CD4-positive, alpha-beta T cell treated with Interleukin-2 at 100 ng/mL for 4 hours (primary cell): Measurements from ENCODE around the gene TNNT1.
"Not testable (repeated sequence)": the region's sequence is repeated elsewhere in the genome, so short reads cannot be mapped to it uniquely, and the experiment has no call there.

Experiments used
- DNase-seq: peaks from one replicate; pipeline ENCODE4 v3.0.0-alpha.2; 2020; ENCODE audit warnings: low spot score

Gene TNNT1, protein sequence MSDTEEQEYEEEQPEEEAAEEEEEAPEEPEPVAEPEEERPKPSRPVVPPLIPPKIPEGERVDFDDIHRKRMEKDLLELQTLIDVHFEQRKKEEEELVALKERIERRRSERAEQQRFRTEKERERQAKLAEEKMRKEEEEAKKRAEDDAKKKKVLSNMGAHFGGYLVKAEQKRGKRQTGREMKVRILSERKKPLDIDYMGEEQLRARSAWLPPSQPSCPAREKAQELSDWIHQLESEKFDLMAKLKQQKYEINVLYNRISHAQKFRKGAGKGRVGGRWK

DNA sequence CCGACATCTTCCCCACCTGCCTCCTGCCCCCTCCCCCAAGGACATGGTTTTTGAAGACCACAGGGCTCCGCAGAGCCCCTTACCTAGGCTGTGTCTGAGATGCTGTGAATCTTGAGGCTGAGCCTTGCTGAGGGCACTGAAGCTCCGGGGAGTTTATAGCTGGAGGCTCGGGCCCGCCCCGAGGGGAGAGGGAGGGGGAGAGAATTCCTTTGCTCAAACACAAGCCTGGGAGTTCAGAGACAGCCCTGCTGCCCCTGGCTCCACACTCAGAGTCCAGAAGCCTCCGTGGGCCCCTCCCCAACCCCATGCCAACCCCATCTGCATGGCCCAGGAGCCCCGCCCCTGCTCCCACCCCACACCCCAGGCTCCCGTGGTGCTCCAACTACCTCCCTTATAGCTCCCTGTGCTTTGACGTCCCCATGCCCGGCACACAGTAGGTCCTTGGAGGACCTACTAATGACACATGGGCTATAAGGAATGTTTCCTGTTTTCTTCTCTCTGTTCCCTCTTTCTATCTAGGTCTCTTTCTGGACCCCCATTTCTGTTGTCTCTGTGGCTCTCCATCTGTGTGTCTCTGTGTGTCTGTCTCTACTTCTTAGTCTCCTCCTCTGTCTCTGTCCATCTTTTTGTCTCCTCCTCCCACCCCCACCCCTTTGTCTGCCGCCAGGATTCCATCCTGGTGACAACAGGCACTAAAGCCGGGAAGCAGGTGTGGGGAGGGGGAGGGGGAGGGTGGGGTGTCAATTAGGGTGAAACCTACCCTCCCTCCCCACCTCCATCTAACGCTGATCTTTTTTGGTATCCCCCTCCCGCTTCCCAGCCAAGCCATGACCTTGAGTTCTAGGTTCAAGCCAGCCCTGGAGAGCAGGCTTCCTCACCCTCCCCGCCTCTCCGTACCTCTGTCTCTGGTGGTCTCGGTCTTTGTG, at the start of gene TNNT1:
Gene TNNT1 (minus strand): TSS at position 129 of the 926 bp plus-strand sequence. CDS start 2,049 bp downstream, outside the sequence.
- DNase-seq = no peak

DNA sequence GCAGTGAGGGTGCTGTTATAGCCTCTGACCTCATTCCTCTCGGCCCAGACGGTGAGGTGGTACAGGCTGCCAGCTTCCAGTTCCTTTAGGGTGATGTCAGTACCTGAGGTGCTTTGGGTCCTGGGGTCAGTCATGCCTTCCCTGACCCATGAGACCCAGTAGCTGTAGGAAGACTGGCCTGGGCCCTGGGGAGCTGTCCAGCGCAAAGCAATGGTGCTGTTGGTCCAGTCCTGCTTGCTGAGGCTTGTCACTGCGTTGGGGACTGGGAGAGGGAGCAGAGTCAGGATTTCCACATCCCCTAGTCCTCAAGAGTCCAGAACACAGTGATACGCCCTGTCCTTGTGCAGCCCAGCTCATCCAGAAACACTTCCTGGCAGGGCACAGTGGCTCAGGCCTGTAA, 49.6 kb upstream of the TNNT1 start:
- DNase-seq = no peak

DNA sequence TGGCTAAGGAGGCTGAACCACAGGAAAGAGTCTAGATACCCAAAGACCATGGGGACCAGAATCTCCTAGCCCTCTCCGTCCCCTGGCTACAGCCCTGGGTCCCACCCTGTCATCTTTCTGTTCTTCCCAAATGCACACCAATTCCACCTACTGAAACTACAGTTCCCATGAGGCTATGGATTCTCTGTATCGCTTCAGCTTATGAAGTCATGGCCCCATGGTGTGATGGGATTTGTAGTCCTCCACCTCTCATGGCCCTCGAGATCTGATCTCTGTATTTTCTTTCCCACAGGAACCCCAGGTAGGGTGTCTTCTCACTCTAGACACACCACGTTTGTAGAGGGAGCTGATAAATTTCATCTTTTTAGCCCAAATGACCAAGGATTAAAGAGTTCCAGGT, 48.5 kb upstream of the TNNT1 start:
- no peak for DNase-seq

DNA sequence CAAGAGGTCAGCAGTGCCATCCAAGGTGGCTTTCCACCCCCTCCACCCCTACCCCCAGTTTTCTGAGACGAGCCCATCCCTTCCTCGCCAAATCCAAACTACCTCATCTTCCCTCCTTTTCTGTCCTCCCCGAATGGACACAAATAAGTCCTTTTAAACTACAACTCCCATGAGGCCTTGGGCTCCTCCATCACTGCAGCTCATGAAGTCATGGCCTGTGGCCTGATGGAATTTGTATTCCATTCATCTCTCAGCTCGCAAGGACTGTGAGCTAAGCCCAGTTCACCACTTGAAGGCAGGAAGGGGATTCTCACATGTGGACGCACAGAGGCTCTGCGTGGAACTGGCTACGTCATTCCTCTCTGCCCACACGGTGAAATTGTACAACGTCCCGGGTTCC, 47.8 kb upstream of the TNNT1 start:
- DNase-seq = no peak

DNA sequence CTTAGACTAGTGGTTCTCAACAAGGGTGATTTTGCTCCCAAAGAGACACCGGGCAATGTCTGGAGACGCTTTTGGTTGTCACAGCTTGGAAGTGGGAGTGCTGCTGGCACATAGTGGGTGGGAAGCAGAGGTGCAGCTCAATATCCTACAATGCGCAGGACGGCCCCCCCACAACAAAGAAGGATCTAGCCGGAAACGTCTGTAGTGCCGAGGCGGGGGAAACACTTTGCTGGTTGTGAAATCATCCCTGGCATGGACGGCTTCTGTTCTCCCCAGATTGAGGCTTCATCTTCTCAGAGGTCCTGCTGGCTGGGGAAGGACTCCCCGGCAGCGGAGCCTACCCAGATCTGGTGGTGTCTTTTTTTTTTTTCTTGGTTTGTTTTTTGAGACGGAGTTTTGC, 44.5 kb upstream of the TNNT1 start:
- no peak for DNase-seq

DNA sequence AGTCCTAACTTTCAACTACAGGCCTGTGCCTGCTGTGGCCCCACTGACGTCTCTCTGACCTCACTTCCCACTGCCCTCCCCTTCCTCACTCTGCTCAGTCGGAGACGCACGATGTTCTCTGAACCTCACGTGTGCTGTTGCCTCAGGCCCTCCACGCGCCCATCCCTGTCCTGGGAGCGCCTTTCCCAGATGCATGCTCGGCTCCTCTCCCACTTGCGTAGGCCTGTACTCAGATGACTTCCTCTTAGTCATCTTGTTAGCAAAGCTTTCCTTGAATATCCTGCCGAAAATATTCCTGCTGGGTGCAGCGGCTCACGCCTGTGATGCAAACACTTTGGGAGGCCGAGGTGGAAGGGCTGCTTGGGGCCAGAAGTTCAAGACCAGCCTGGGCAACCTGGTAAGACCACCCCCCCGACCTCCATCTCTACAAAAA, 40.4 kb upstream of the TNNT1 start:
- no peak for DNase-seq

DNA sequence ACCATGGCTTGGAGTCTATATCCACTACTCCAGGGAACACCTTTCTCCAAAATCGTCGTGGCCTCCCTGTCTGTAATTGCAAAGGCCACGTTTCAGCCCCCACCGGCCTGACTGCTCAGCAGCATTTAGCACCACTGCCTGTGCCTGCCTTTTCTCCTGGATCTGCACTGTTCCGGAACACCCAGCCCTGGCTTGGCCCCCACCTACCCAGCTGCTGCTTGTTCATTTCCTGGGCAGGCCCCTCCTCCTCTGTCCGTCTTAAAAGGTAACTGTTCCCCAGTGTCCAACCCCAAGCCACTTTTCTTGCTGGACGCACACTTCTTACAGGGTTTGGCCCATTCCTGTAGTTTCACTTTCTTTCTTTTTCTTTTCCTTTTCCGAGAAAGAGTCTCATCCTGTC, 39.6 kb upstream of the TNNT1 start:
- no peak for DNase-seq

DNA sequence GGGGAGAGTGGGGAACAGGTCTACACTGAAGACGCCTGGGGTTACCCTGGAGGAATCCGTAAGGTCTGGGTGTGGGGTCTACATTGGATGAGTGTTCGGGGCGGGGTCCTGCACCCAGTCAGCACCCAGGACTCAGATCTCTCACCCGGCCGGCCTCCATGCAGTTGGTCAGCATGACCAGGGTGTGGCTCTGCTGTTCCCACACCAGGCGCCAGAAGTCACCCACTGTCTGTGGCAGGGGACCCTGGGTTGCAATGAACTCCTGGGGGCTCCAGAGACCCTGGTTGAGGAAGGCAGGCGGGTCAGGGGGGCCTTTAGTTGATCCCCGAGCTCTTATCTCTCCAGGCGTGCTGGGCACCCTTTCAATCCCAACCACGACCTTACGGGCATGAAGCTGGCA, 37.1 kb upstream of the TNNT1 start:
- no peak for DNase-seq

DNA sequence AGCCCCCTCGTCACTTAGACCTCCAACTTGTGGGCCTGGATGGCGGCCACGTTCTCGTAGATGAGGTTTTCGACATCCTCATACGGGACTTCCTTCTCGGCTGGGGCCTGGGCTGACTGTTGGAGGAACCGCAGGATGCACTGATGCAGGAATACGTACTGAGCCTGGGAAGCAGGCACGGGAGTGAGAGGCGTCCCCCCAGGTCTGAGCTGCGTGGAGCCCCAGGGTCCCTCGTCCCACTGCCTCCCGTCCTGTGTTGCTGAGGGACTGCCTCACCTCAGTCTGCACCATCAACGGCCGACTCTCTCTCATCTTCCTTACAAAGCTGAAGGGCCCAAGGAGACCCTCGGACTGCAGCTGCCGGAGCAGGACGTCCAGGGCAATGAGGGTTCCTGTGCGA, 32.7 kb upstream of the TNNT1 start:
- DNase-seq = no peak

DNA sequence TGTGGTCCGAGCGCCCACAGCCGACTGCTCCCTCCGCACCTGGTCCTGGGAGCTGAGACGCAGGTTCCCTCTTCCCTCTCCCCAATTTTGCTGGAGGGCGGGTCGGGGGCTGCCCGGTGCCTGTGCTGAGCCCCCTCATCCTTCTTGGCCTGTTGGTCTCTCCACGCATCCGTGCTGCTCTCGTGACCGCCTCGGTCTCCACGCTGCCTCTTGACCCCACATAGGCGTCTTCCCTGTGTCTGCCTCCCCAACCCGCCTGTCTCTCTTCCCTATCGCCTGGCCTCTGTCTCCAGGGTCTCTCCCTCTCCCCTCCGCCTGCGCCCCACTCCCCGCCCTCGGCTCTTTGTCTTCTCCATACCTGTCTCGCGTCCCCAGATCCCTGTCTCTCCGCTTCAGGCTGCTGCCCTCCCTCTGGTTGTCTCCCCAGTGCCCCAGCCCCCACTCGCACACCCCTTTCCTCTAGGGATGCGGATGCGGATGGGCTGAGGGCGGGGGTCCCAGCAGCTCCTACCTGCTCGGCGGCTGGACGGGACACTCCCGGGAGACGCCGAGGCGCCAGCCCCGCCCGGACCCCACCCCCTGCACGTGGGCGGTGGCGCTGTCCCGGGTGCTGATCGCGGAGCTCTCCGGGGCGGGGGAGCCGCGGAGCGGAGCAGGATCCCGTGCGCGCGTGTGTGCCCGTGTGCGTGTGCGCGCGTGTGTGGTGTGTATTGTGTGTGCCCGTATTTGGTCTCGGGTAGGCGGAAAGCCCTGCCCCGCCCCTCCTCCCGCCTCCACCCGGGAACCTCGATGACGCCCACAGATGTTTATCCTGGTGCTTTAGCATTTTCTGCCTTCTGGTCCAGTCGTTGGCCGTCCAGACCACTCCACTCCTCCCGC, 30.8 kb upstream of the TNNT1 start, which contains the start of gene SYT5:
Gene SYT5 (minus strand): TSS at position 684 of the 879 bp plus-strand sequence. CDS start 1,248 bp downstream, outside the sequence.
- peak; percentile 61 for DNase-seq

DNA sequence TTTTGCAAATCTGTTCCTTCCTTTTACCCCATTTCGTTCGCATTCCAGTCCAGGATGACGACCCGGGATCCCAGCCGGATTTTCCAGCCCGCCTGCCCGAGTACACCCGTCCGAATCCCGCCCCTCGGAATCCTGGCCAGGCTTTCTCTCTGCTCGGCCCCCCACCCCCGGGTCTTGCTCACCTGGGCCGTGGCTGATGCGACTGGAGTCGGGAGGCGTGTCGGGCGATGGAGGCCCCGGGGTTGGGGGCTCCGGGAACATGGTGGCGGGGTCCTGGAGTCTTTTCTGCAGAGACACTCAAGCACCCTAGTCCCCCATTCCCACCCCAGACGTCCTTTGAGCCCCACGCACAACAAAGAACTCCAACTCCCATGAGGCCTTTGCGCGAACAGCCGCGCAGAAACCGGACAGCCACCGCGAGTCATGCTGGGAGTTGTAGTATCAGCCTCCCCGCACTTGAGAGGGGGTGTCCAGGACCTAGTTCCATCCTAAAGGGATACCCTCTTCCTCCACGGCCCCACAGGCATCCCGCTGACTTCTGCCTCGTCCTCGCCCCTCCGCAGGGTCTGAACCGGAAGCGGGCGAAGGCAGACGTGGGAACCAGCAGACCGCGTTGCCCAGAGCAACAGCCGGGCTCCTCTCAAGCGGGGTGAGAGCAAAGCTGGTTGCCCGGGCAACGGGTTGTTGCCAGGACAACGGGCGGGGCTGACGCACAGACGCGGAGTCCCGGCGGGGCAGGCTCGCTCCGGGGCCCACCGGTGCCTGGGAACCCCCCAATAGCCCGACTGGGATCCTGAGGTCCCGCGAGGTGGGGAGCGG, 30.0 kb upstream of the TNNT1 start:
- DNase-seq = peak; percentile 93

DNA sequence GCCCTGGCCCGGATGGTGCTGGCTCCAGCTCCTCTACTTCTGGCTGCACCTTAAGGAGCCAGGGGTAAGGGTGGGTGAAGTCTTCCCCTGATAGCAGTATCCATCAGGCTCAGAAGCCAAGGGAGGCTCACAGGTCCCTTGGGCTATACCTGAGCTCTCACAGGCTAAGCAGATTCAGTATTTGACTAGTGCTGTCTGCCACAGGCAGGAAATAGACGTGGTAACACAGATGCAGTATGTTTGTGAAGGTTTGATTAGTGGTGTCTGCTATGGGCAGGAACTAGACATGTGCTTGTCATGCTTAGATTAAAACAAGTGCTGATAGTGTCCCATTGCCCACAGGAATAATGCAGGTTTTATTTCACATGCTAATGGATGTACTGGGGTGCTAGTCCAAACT, 27.1 kb upstream of the TNNT1 start:
- DNase-seq = no peak

DNA sequence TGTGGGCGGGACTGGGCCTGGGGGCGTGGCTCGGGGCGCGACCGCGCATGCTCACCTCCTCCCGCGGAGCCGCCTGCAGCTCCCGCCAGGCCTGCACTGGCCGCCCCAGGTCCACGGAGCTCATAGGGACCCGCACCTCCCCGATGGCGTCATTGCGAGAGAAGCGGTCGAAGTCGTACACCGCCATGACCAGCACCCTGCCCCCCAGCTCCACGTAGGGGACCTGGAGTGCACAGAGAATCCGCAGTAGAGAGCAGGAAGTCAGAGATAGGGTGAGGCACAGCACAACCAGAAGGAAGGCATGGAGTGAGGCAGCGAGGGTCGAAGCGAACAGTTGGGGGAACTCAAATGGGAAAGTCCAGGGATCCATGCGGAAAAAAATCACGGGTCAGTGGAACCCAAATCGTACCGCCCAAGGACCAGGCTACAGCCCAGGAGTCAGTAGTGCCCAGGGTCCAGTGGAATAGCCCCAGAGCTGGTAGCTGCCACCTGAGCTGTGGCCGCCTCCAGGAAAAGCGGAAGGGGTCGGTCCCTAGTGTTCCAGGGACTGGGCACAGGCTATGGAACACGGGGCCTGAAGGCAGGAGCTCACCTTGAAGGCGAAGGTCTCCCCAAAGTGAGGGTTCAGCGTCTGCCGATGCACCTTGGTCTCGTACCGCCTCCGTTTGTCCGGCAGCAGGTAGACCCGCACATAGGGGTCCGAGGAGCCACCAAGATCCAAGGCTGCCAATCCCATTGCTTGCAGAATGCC, 26.3 kb upstream of the TNNT1 start:
- DNase-seq = no peak

DNA sequence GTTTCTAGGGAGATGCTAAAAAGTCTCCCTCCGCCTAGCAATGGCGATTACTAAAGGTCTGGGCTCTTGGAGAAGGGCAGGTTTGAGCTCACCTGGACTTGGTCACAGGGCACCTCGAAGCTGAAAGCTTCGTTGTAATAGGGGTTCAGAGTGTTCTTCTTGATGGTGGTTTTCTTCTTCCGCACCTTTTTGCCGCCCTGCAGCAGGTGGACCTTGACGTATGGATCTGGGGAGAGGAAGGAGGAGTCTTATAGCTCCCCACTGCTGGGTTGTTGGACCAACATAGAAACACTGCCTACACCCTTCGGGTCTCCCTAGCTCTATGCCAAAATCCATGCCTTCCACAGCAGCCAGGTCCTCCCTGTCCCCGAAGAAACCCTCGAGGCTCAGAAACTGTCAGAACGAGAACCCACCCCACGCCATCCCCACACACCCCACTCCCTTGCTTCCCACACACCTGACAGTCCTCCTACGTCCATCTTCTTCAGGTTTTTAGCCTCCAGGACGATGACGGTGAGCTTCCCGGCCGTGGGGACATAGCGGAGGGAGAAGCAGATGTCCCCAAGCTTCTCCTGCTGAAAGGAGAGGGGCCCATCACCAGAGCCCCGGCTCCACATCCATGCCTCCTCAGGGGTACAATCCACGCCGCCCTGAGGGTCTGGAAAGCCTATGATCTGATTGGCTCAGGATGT, 25.6 kb upstream of the TNNT1 start:
- DNase-seq = no peak

DNA sequence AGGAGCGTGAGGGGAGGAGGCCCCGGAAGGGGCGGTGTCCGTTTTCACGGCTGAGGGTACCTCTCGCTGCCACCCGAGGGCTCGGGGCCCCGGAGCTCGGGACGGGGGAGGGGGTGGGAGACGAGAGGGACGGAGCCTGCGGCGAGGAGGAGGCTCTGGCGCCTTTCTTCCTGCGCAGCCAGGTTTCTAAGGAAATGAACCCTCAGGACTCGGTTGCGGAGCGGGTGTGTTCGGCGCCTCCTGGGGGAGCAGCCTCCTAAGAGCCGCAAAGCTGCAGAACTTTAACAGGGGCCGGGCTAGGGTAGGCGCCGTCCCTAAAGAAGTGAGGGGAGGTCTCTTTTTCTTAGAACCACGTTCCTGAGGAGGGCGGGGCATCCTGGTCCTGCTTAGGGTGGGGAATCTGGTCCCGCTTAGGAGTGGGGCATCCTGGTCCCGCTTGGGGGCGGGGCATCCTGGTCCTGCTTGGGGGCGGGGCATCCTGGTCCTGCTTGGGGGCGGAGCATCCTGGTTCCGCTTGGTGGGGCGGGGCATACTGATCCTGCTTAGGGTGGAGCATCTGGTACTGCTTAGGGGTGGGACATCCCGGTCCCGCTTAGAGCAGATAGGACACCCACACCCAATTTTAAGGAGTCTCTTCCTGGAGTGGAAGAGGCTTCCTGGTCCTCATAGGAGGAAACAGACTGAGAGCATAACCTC, 24.9 kb upstream of the TNNT1 start:
- DNase-seq = peak; percentile 7

DNA sequence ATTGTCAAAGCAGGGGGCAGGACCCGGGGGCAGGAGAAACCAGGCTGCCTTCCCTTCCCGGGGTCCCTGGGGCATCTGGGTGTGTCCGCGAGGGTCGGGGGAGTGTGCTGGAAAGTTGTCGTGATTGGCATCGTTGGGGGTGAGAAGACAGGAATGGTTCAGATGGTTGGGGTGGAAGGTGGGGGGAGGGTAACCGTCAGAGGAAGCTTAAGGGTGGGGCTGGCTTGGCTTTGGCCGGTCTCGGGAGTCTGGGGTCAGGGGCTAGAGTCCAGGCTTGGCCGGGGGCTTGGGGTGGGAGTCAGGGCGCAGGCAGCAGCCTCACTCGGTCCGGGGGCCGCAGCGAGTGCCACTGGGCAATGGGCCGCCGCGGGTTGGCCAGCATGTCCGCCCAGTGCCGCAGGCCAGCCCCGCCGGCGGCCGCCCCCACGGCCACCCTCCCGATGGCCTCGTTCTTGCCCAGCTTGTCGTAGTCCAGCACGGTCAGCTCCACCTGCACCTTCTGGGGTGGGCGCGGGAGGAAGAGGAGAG, 24.2 kb upstream of the TNNT1 start:
- no peak for DNase-seq

DNA sequence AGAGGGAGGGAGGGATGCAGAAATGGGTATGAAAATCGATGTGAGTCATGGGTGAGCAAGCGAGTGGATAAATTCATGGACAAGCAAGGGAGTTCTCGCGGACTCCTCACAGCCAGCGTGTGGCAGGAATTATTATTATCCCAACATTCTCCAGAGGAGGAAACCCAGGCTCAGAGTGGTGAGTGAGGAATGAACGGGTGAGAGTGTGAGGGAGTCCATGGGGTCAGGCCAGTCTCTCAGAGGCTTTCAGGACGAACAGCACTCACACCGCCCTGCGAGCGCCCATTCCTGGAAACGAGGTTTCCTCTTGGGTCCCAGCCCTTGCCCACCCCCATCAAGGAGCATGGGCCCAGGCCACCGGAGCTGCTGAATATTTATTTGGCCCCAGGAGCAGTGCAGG, 23.7 kb upstream of the TNNT1 start:
- no peak for DNase-seq

DNA sequence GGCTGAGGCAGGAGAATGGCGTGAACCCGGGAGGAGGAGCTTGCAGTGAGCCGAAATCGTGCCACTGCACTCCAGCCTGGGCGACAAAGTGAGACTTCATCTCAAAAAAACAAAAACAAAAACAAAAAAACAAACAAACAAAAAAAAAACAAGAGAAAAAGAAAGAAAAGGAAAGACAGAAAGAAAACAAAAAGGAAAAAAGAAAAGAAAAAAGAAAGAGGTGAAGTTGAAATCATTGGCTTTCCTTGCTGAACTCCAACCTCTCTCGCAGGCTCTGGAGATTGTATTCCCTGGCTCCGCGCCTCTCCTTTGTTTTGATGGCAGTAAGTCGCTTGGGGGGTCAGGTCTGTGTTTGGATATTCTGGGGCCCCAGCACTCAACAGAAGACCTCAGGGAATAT, 23.3 kb upstream of the TNNT1 start:
- not testable (repeated sequence) for DNase-seq

DNA sequence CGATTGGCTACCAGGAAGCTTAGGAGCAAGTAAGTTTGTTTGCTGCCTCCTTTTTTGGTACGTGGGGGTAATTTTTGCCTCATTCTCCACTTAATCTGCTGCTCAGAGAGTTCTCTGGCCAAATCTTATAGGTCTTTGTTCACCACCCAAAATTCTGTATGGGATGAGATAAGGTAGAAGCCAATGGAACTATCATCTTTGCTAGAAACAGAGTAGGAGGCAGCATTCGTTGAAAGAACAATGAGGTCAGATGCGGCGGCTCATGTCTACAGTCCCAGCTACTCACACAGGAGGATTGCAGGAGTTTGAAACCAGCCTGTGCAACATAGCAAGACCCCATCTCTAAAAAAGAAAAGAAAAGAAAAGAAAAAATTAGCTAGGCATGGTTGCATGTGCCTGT, 22.4 kb upstream of the TNNT1 start:
- DNase-seq = no peak
